C4-2B (cell line): Measurements from ENCODE around the gene GOLIM4.

Source experiments
- H3K27ac ChIP-seq: fragments of 450-650 bp; 2 replicates; pipeline ENCODE4 v1.5.1; 2017
- ZFX ChIP-seq: fragments of 450-650 bp; IDR thresholded peaks from 2 replicates; pipeline ENCODE4 v1.6.1; 2017
- TF ChIP-seq, protein P1 (sequence below): fragments of 450-650 bp; conservative IDR thresholded peaks from 2 replicates; pipeline ENCODE4 v1.5.1; 2017; ENCODE audit warnings: mild to moderate bottlenecking

Gene GOLIM4

DNA sequence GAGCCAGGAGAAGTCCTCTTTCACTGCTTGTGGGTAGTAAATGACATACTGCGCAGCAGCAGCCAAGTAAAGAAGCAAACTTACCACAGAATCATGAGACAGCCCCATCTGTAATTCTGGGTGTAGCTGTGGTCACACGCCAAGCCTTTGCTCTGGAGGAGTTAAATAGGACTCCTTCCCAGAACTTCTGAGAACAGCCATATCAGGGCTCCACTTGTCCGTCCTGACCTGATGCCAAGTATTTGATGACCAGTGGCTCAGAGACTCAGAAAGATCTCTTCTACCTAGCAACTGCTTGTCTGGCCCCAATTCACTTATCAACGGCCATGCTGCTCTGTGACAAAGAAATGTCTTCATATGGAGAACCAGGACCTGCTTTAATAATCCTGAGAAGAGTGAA lies 20.6 kb upstream of the GOLIM4 start:
- no peak for TF ChIP-seq ZFX
- TF ChIP-seq, protein P1, sequence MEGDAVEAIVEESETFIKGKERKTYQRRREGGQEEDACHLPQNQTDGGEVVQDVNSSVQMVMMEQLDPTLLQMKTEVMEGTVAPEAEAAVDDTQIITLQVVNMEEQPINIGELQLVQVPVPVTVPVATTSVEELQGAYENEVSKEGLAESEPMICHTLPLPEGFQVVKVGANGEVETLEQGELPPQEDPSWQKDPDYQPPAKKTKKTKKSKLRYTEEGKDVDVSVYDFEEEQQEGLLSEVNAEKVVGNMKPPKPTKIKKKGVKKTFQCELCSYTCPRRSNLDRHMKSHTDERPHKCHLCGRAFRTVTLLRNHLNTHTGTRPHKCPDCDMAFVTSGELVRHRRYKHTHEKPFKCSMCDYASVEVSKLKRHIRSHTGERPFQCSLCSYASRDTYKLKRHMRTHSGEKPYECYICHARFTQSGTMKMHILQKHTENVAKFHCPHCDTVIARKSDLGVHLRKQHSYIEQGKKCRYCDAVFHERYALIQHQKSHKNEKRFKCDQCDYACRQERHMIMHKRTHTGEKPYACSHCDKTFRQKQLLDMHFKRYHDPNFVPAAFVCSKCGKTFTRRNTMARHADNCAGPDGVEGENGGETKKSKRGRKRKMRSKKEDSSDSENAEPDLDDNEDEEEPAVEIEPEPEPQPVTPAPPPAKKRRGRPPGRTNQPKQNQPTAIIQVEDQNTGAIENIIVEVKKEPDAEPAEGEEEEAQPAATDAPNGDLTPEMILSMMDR = no peak
- no peak overlapping the region for H3K27ac ChIP-seq

DNA sequence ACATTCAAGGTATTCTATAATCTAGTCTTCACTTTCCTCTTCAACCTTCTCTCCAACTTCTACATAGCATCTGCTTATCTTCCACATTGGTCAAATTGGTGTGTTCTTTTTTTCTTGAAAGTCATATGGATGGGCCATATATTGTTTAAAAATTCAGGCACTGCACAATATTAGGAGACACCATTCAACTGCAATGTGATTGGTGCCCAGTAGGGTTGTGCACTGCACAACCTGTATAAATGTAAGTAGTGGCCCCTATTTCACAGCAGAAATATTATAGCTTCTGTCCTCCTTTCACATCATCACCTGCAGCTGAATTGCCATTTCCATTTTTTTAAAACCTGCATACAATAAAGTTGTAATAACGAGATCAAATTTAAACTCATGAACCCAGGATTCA lies 18.1 kb upstream of the GOLIM4 start:
- TF ChIP-seq, protein P1 = no peak; the same call in 1 of the 2 replicates
- no peak overlapping the region for H3K27ac ChIP-seq

DNA sequence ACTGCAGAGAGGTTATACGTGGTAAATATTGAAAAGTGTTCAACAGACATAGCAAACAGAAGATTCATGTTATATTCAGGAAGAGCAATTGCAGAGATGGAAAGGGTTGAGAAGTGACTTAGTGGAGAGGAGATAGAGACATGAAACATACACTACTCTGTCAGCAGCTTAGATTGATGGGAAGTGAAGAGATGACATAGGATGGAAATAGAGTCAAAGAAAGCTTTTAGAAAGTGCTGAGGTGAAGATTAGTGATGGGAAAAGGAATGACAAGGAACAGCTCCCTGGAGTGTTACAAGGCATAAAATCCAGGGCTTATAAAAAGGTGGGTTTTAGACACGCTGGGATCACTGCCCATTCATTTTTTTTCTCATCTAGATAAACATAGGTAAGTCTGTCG lies 17.2 kb upstream of the GOLIM4 start:
- TF ChIP-seq, protein P1 = no peak
- no peak for TF ChIP-seq ZFX
- H3K27ac ChIP-seq = no peak overlapping the region

DNA sequence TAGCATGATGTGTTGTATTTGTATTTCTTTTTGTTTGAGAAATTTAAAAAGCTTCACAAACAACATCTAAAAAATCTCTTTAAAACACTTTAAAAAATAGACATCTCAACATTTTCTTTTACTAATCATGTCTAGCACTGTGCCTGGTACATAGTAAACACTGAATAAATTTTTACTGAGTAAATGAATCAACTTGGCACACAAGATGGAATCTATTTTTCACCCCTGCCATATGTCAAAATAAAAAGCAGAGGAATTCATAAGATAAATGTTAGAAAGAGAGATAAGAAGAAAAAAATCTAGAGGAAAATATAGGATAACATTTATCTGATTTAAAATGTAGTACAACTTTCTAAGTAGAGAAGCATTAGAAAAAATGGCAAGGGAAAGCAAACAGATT lies 8.6 kb upstream of the GOLIM4 start:
- TF ChIP-seq ZFX = no peak
- TF ChIP-seq, protein P1 = no peak
- H3K27ac ChIP-seq = no peak overlapping the region

DNA sequence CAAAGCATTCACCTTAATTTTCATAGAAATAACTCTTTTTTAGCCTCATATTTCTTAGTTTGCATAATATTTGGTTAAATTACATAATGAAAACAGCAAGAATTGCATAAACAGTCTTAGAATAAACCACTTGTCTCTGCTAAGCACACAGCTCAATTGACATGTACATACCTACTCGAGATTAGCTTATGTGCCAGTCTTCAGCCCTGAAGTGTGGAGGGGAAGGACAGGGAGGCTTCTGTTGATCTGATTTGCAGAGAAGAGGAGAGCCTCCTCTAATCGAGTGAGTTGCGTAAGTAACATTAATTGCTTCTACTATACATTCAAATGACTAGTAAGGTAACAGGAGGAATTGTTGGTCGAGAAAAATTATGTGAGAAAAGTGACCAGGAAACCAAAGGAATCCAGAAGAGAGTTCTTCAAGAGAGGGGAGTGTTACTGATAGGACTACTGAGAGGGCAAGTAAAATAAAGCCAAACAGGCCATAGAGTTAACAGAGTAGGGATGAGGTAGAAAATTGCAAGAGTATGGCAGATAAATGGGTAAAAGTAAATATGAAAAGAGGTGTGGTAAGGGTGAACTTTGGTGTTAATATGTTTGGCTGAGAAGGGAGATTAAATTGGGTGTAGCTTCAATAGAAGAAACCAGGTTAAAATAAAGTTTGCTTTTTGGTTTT lies 7.1 kb upstream of the GOLIM4 start:
- TF ChIP-seq, protein P1 = no peak
- TF ChIP-seq ZFX = no peak
- H3K27ac ChIP-seq = no peak overlapping the region

DNA sequence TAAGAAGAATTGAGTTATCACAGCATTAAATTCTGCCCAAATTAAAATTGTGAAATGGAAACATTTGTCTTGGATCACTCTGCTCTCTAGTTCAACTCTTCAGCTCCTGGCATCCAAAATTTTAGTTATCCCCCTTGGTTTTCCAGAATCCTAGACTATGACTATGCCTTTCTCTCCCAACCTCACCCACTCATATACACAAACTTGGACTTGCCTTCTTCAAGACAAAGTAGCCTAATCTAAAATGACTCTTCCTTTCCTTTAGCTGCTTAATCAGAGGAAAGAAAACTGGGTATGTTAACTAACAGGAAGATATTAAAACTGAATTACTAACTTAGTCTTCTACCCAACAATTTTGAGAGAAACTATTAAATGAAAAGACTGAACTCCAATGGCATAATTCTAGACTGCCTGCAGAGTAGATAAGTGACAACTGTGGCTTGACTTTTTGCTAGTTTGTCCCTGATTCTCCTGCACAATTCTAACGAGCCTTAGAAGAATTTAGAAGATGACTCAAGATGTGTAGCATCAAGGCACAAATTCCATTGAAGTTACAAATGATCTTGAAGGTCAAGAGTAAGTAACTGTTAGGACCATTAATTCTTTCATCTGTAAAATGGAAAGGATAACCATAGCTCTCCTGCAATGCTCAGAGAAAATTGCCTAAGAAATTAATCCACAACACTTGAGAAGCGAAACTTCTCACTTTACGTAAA lies 5.2 kb upstream of the GOLIM4 start:
- no peak overlapping the region for H3K27ac ChIP-seq
- TF ChIP-seq ZFX = no peak
- TF ChIP-seq, protein P1 = no peak

DNA sequence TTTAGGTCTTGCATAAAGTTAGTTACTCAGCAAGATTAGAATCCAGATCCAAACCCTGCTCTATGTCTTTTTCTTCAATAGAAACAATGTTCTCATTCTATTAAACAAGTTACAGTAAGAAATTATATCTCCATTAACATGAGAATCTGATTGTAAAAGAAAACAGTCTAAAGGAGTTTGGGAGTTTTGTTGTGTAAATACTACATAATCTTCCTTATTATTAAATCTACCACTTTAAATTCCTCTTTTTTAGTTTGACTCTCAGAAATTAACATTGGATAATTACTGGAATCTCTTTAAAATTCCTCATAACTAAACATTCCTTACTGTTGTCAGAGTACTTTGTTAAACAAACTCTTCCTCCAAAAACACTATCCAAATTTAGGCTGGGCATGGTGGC lies 1.7 kb upstream of the GOLIM4 start:
- TF ChIP-seq, protein P1 = no peak
- TF ChIP-seq ZFX = no peak
- H3K27ac ChIP-seq = no peak overlapping the region
